C4-2B (cell line): ENCODE results near the gene PAM.

ENCODE experiments used
- H3K27ac ChIP-seq: fragments of 450-650 bp; 2 replicates; pipeline ENCODE4 v1.5.1; 2017
- CTCF ChIP-seq: fragments of 450-650 bp; conservative IDR thresholded peaks from 2 replicates; pipeline ENCODE4 v1.5.1; 2017; ENCODE audit warnings: mild to moderate bottlenecking
- ZFX ChIP-seq: fragments of 450-650 bp; IDR thresholded peaks from 2 replicates; pipeline ENCODE4 v1.6.1; 2017

PAM gene

GRCh38 chr5:102830241-102830640 lies 75.1 kb downstream of the PAM start:
- TF ChIP-seq ZFX (no peak), CTCF (no peak)
- no peak overlapping the region for H3K27ac ChIP-seq

DNA sequence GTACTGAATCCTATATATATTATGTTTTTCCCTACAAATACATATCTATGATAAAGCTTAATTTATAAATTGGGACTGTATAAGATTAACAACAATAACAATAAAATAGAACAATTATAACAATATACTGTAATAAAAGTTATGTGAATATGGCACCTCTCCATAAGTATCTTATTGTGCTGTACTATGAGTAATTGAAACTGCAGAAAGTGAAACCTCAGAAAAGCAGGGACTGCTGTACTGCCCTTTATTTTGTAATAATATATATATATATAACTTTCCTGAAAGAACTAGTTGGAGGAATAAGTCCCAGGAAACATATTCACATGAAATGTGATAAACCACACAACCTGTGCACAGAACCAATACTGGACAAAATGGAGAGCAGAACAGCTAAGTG lies 77.3 kb downstream of the PAM start:
- TF ChIP-seq CTCF (no peak), ZFX (no peak)

DNA sequence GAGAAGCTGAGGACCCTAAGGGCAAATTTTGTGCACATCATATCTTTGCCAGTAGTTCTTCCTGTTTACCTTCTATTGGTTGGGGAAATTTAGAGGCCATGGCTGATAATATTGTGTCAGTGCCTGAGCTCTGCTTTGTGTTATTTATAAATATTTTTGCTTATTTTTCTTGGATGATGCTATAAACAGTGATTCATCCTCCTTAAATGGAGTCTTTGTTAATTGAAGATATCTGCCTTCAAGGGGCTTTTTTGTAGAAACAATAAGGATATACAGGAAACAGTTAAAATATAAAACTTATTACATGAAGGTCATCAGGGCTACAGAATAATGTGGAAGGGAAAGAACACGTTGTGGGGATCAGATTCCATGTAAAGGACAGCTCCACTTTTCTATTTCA lies 78.0 kb downstream of the PAM start:
- no peak overlapping the region for H3K27ac ChIP-seq
- TF ChIP-seq ZFX (no peak), CTCF (no peak)

More for the DNA sequence above, 77.3 kb downstream of the PAM start:
- H3K27ac ChIP-seq = no peak overlapping the region

DNA sequence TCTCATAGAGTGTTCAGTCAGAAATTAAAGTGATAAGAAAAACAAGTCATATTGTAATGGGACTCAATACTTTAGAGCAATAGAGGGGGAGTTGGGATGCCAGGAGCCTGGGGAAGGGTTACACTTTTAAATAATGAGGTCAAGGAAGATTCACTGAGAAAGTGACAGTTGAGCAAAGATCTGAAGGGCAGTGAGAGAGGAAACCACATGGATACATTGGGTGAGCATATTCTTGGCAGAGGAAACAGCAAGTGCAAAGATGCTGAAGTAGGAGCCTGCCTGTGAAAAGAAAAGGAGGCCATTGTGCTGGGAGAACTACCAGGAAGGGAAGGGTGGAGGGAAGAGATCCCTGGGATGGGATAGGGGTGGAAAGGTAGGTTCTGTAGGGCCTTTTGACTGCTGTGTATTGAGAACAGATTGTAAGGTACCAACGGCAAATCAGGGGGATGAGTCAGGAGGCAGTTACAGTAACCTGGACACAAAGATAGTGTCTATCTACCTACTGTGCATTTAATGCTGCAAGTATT lies 79.4 kb downstream of the PAM start:
- no peak overlapping the region for H3K27ac ChIP-seq
- TF ChIP-seq ZFX = no peak

DNA sequence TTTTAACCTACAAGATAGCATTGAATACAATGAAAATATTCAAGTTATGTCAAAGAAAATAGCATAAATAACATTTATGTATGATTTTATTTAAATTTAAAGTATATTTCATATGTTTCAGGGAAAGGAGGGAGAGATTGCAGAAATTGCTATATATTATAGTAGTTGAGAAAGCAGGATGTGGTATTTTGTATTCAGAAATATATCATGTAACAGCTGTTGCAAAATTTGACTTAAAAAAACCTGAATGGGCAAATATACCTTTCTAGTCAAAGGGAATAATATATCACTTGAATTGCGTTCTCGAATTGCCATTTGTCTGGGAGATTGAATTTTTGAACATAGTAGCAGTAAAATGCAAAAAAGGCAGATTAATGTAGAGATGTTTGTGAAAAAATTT lies 80.6 kb downstream of the PAM start:
- H3K27ac ChIP-seq = no peak overlapping the region

DNA sequence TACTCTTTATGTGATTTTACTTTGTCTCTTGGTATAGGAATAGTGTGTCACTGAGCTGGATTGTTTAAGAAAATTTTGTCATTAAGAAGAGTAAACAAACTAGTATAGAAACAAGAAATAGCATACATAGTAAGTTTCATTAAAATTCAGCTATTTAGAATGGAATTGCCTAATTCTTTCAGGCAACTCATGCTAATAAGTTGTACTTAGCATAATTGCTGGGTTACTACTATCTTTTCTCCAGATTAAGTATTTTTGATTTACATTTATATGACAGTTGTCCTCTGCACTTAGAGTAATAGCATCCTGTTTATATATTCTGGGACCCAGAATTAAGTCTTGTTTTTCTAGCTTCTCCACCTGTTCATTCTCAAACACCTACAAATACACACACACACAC lies 85.9 kb downstream of the PAM start:
- no peak overlapping the region for H3K27ac ChIP-seq
- TF ChIP-seq ZFX (no peak), CTCF (no peak)

More for the DNA sequence above, 80.6 kb downstream of the PAM start:
- TF ChIP-seq CTCF (no peak), ZFX (no peak)

- TF ChIP-seq CTCF (no peak), ZFX (no peak)
- H3K27ac ChIP-seq = no peak overlapping the region
These were observed 88.9 kb downstream of the PAM start for GRCh38 chr5:102843997-102844396.

DNA sequence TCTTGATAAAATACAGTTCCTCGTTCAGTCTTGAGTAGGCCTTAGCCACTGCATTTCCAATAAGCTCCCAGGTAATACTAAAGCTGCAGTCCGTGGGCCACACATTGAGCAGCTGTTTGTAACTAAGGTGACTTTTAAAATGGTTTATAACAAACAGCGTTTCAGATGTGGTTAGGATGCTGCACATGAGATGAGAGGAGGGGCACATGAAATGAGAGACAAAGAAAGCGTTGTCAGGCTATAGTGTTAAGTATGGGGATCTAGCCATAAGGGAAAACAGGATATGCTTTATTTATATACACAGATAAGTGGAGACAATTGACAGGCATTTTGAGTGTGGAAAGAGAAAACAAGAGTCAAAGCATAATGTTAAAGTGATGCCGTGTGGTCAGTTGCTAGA lies 89.9 kb downstream of the PAM start:
- TF ChIP-seq CTCF = no peak
- no peak for TF ChIP-seq ZFX
- H3K27ac ChIP-seq = no peak overlapping the region
